Liver (tissue), 9 donors: ENCODE data around the gene PPP2R2C. TPM values are rescaled to one million over a fixed set of nuclear protein-coding genes. Genes with fewer than 3 reads are reported as not detected.

Source experiments
- DNase-seq: peaks from one replicate; pipeline ENCODE4 v3.0.0-alpha.2; 2017; ENCODE audit warnings: low spot score
- H3K27ac ChIP-seq, 2 donors: one replicate each; pipeline ENCODE4 v1.7.0; 2013; ENCODE audit warnings: inconsistent platforms in 2 of 2, low read length in 2 of 2, control low read depth in 1 of 2, low read depth in 1 of 2, mild to moderate bottlenecking in 1 of 2
- H3K27me3 ChIP-seq, 4 donors: one replicate each; pipeline versions ENCODE4 v1.6.1 to v1.7.0; 2013; ENCODE audit warnings: low read length in 3 of 4, inconsistent platforms in 1 of 4, mild to moderate bottlenecking in 1 of 4, moderate library complexity in 1 of 4; ENCODE audit not compliant: control insufficient read depth in 4 of 4, insufficient read depth in 4 of 4
- H3K36me3 ChIP-seq, 4 donors: one replicate each; pipeline versions ENCODE4 v1.6.1 to v1.7.0; 2013; ENCODE audit warnings: low read length in 3 of 4, mild to moderate bottlenecking in 3 of 4, low read depth in 1 of 4, moderate library complexity in 1 of 4; ENCODE audit not compliant: control insufficient read depth in 4 of 4, insufficient read depth in 3 of 4
- H3K4me1 ChIP-seq, 4 donors: one replicate each; pipeline versions ENCODE4 v1.6.1 to v1.7.0; 2013; ENCODE audit warnings: low read length in 3 of 4, mild to moderate bottlenecking in 3 of 4, moderate library complexity in 1 of 4; ENCODE audit not compliant: control insufficient read depth in 4 of 4, insufficient read depth in 4 of 4
- H3K4me3 ChIP-seq, 3 donors: one replicate each; pipeline versions ENCODE4 v1.6.1 to v1.7.0; 2013; ENCODE audit warnings: low read length in 3 of 3, control low read depth in 1 of 3, low read depth in 1 of 3, mild to moderate bottlenecking in 1 of 3
- H3K9ac ChIP-seq, 2 donors: one replicate each; pipeline ENCODE4 v1.7.0; 2013; ENCODE audit warnings: low read length in 2 of 2, mild to moderate bottlenecking in 2 of 2, moderate library complexity in 2 of 2, control low read depth in 1 of 2, low read depth in 1 of 2
- H3K9me3 ChIP-seq, 4 donors: one replicate each; pipeline versions ENCODE4 v1.6.1 to v1.7.0; 2013; ENCODE audit warnings: low read length in 3 of 4; ENCODE audit not compliant: control insufficient read depth in 4 of 4
- ATF3 ChIP-seq: IDR thresholded peaks from 2 replicates; pipeline ENCODE4 v1.6.1; 2016; ENCODE audit warnings: antibody characterized with exemption
- FOXA2 ChIP-seq: IDR thresholded peaks from 2 replicates; pipeline ENCODE4 v1.6.1; 2016; ENCODE audit warnings: antibody characterized with exemption
- HNF4G ChIP-seq: IDR thresholded peaks from 2 replicates; pipeline ENCODE4 v1.6.1; 2016; ENCODE audit warnings: antibody characterized with exemption
- JUND ChIP-seq, 2 donors: IDR thresholded peaks; 2 replicates each; pipeline ENCODE4 v1.6.1; 2016; ENCODE audit warnings: antibody characterized with exemption in 2 of 2
- RAD21 ChIP-seq, 2 donors: IDR thresholded peaks; 2 replicates each; pipeline ENCODE4 v1.6.1; 2016; ENCODE audit warnings: antibody characterized with exemption in 2 of 2, mild to moderate bottlenecking in 2 of 2
- WGBS: extraction: QIAGEN DNeasy Blood & Tissue Kit; methylation state at CpG from one replicate; pipeline ENCODE4 v1.1.7; 2013; 5-methylcytosine and 5-hydroxymethylcytosine counted together
- polyA plus RNA-seq, 2 donors: library from polyadenylated mRNA; stranded (reverse) in 1 of 2; unstranded in 1 of 2; fragments of 200-250 nt in 1 of 2; fragments of >200 nt in 1 of 2; fragmentation: Nextera tagmentation in 1 of 2; extraction: Ambion mirVana in 1 of 2; gene quantifications; one replicate each; pipeline versions ENCODE4 v1.2.1 to v1.2.3, GENCODE V29; 2013 to 2015
- total RNA-seq, 2 donors: library from RNA; depleted of rRNA; stranded (reverse); fragments of >200 nt; gene quantifications; one replicate each; pipeline ENCODE4 v1.2.3, GENCODE V29; 2014
- TF ChIP-seq, protein P1 (sequence below): fragments of 150-350 bp; IDR thresholded peaks from 2 replicates; pipeline ENCODE4 v1.5.1; 2017; ENCODE audit warnings: improper control_type of control experiment, low read depth, low read length; ENCODE audit not compliant: missing input control
- TF ChIP-seq, protein P2 (sequence below): IDR thresholded peaks from 2 replicates; pipeline ENCODE4 v1.6.1; 2016; ENCODE audit warnings: antibody characterized with exemption, mild to moderate bottlenecking
- TF ChIP-seq, protein P3 (sequence below): IDR thresholded peaks from 2 replicates; pipeline ENCODE4 v1.6.1; 2016; ENCODE audit warnings: antibody characterized with exemption
- donor health status: healthy.
- donor health status: healthy.
- donor health status: healthy.
- donor health status: healthy.
- donor health status: healthy.

Gene PPP2R2C
- total and polyA plus RNA-seq, 4 donors, result under 0.01 to 0.01 TPM; not detected in 2

DNA sequence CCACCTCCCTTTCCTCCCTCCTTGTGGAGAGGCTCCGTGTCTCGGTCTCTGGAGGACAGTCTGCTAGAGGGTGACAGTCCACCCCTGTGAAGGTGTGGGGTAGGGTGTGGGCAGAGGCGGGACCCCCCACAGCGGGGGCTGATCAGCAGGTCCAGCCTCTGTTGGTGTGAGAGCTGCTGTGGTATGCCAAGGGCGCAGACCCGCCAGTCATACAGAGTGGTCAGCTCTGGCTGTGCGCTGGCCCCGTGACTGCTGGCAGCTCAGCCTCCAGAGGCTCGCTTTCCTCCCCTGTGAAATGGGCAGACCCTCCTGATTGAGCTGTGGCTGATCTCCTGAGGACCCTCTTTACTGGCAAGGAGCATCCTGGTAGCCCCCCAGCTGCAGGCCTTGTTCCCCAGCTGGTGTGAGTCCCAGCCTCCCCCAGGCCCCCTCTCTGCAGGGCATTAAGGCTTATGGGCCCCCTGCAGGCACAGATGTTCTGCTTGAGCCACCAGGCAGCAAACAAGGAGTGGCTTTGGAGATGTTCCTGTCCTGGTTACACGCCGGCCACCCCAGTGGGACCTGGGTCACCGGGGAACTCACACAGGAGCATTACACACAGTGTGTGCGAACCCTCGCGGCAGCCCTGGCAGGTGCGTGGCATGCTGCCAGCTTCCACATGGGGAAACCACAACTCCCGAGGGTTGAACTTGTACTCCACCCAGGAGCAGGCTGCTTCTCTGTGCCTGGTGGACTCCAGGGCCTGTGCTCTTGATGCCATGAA, 76.8 kb downstream of the PPP2R2C start:
- H3K9ac ChIP-seq, result no peak overlapping the region
- WGBS, result 72% methylated on average over 17 of the region's 17 CpGs
- TF ChIP-seq, protein P1, sequence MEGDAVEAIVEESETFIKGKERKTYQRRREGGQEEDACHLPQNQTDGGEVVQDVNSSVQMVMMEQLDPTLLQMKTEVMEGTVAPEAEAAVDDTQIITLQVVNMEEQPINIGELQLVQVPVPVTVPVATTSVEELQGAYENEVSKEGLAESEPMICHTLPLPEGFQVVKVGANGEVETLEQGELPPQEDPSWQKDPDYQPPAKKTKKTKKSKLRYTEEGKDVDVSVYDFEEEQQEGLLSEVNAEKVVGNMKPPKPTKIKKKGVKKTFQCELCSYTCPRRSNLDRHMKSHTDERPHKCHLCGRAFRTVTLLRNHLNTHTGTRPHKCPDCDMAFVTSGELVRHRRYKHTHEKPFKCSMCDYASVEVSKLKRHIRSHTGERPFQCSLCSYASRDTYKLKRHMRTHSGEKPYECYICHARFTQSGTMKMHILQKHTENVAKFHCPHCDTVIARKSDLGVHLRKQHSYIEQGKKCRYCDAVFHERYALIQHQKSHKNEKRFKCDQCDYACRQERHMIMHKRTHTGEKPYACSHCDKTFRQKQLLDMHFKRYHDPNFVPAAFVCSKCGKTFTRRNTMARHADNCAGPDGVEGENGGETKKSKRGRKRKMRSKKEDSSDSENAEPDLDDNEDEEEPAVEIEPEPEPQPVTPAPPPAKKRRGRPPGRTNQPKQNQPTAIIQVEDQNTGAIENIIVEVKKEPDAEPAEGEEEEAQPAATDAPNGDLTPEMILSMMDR, result no peak

GRCh38 chr4:6394671-6395081, 77.7 kb downstream of the PPP2R2C start:
- no peaks in the 10 kb centered on the region for H3K9me3 ChIP-seq
- TF ChIP-seq JUND (IDR thresholded peaks at IDR 0.05), result no peak
- TF ChIP-seq, protein P2, sequence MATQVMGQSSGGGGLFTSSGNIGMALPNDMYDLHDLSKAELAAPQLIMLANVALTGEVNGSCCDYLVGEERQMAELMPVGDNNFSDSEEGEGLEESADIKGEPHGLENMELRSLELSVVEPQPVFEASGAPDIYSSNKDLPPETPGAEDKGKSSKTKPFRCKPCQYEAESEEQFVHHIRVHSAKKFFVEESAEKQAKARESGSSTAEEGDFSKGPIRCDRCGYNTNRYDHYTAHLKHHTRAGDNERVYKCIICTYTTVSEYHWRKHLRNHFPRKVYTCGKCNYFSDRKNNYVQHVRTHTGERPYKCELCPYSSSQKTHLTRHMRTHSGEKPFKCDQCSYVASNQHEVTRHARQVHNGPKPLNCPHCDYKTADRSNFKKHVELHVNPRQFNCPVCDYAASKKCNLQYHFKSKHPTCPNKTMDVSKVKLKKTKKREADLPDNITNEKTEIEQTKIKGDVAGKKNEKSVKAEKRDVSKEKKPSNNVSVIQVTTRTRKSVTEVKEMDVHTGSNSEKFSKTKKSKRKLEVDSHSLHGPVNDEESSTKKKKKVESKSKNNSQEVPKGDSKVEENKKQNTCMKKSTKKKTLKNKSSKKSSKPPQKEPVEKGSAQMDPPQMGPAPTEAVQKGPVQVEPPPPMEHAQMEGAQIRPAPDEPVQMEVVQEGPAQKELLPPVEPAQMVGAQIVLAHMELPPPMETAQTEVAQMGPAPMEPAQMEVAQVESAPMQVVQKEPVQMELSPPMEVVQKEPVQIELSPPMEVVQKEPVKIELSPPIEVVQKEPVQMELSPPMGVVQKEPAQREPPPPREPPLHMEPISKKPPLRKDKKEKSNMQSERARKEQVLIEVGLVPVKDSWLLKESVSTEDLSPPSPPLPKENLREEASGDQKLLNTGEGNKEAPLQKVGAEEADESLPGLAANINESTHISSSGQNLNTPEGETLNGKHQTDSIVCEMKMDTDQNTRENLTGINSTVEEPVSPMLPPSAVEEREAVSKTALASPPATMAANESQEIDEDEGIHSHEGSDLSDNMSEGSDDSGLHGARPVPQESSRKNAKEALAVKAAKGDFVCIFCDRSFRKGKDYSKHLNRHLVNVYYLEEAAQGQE, result no peak
- no peak for TF ChIP-seq HNF4G
- TF ChIP-seq, protein P3, sequence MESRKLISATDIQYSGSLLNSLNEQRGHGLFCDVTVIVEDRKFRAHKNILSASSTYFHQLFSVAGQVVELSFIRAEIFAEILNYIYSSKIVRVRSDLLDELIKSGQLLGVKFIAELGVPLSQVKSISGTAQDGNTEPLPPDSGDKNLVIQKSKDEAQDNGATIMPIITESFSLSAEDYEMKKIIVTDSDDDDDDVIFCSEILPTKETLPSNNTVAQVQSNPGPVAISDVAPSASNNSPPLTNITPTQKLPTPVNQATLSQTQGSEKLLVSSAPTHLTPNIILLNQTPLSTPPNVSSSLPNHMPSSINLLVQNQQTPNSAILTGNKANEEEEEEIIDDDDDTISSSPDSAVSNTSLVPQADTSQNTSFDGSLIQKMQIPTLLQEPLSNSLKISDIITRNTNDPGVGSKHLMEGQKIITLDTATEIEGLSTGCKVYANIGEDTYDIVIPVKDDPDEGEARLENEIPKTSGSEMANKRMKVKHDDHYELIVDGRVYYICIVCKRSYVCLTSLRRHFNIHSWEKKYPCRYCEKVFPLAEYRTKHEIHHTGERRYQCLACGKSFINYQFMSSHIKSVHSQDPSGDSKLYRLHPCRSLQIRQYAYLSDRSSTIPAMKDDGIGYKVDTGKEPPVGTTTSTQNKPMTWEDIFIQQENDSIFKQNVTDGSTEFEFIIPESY, result no peak
- no peak for TF ChIP-seq FOXA2
- TF ChIP-seq RAD21 (IDR thresholded peaks at IDR 0.05), result no peak
- no peak for TF ChIP-seq ATF3
- DNase-seq, result no peak
- H3K4me1 ChIP-seq, result peaks cover 0 to 3% (median 0%) of the 10 kb centered on the region in 4 donors
- no peaks in the 10 kb centered on the region for H3K27me3 ChIP-seq
- no peak overlapping the region for H3K9ac ChIP-seq
- 92% methylated on average over 11 of the region's 11 CpGs for WGBS
- H3K27ac ChIP-seq, result no peak overlapping the region
- no peak overlapping the region for H3K4me3 ChIP-seq
- H3K36me3 ChIP-seq, result no peaks in the 10 kb centered on the region

More for the DNA sequence above, 76.8 kb downstream of the PPP2R2C start:
- Histone ChIP-seq H3K4me3 (no peak overlapping the region), H3K27me3 (no peaks in the 10 kb centered on the region), H3K4me1 (peaks cover 0 to 3% (median 0%) of the 10 kb centered on the region in 4 donors), H3K27ac (no peak overlapping the region), H3K36me3 (no peaks in the 10 kb centered on the region), H3K9me3 (no peaks in the 10 kb centered on the region)
- no peak for DNase-seq
